GF-D8 (cell line): ENCODE data around the gene RGPD3.
A peak's percentile ranks its signal among the peaks of the same experiment; 100 is the strongest.
"Not testable (repeated sequence)": the region's sequence is repeated elsewhere in the genome, so short reads cannot be mapped to it uniquely, and the experiment has no call there.

ENCODE experiments used
- DNase-seq: peaks from one replicate; lab custom pipeline; 2025; lab: John Stamatoyannopoulos, UW

The RGPD3 gene

GRCh38 chr2:106468107-106468506 is at the start of gene RGPD3:
Gene RGPD3 (minus strand): TSS chr2:106468413. CDS start chr2:106468288, 125 bp downstream.
- DNase-seq: not testable (repeated sequence)

GRCh38 chr2:106517329-106517728 is 49.1 kb upstream of the RGPD3 start:
- DNase-seq: no peak

GRCh38 chr2:106516864-106517263 is 48.7 kb upstream of the RGPD3 start:
- DNase-seq: no peak

GRCh38 chr2:106516436-106516835 is 48.2 kb upstream of the RGPD3 start:
- peak; percentile 15 for DNase-seq

- peak; percentile 7 for DNase-seq
Measured at GRCh38 chr2:106514827-106515226, 46.6 kb upstream of the RGPD3 start.

GRCh38 chr2:106513391-106513790 is 45.2 kb upstream of the RGPD3 start:
- not testable (repeated sequence) for DNase-seq

- not testable (repeated sequence) for DNase-seq
Measured at GRCh38 chr2:106511934-106512333, 43.7 kb upstream of the RGPD3 start.

- peak; percentile 70 for DNase-seq
Measured at GRCh38 chr2:106511476-106511901, 43.3 kb upstream of the RGPD3 start.

GRCh38 chr2:106510791-106511190 is 42.6 kb upstream of the RGPD3 start:
- peak; percentile 3 for DNase-seq

GRCh38 chr2:106509374-106509770 is 41.2 kb upstream of the RGPD3 start:
- DNase-seq: not testable (repeated sequence)

- not testable (repeated sequence) for DNase-seq
Measured at GRCh38 chr2:106508660-106509373, 40.6 kb upstream of the RGPD3 start.

- not testable (repeated sequence) for DNase-seq
Measured at GRCh38 chr2:106506002-106506687, 37.9 kb upstream of the RGPD3 start.

GRCh38 chr2:106504787-106505186 is 36.6 kb upstream of the RGPD3 start:
- DNase-seq: not testable (repeated sequence)

GRCh38 chr2:106504192-106504591 is 36.0 kb upstream of the RGPD3 start:
- DNase-seq: not testable (repeated sequence)

GRCh38 chr2:106502351-106502750 is 34.1 kb upstream of the RGPD3 start:
- DNase-seq: not testable (repeated sequence)

GRCh38 chr2:106500350-106500749 is 32.1 kb upstream of the RGPD3 start:
- not testable (repeated sequence) for DNase-seq

GRCh38 chr2:106498549-106498948 is 30.3 kb upstream of the RGPD3 start:
- not testable (repeated sequence) for DNase-seq

GRCh38 chr2:106492913-106493312 is 24.7 kb upstream of the RGPD3 start:
- not testable (repeated sequence) for DNase-seq

GRCh38 chr2:106492399-106492798 is 24.2 kb upstream of the RGPD3 start:
- not testable (repeated sequence) for DNase-seq

- not testable (repeated sequence) for DNase-seq
Measured at GRCh38 chr2:106489701-106490100, 21.5 kb upstream of the RGPD3 start.

GRCh38 chr2:106487386-106488191 is 19.4 kb upstream of the RGPD3 start:
- peak; percentile 13 for DNase-seq
